Panc1 (cell line): ENCODE measurements around the gene IGF1R. TPM values are rescaled to one million over a fixed set of nuclear protein-coding genes. Genes with fewer than 3 reads are reported as not detected.
A peak's percentile ranks its signal among the peaks of the same experiment; 100 is the strongest.

Experiments
- ATAC-seq: fragments of 200-7000 bp; cut with Tn5 transposase; 2 replicates; pipeline ENCODE4 v1.9.1; 2020; ENCODE audit warnings: mild to moderate bottlenecking, moderate library complexity
- BruUV-seq: library from RNA; stranded (reverse); fragments of 400-500 nt; replicated peaks from 2 replicates; lab custom pipeline; 2021; lab: Mats Ljungman, UMichigan
- CTCF ChIA-PET: fragments of 300-600 bp; sonication (Branson Sonifier 250); formaldehyde crosslinking; loops from one replicate; lab custom pipeline; 2022; ENCODE audit warnings: antibody characterized with exemption; lab: Charles Lee
- POLR2A ChIA-PET: fragments of 300-600 bp; sonication (Branson Sonifier 250); formaldehyde crosslinking; loops from one replicate; lab custom pipeline; 2022; ENCODE audit warnings: antibody characterized with exemption; lab: Charles Lee
- DNase-seq: peaks from one replicate; pipeline ENCODE4 v3.0.0-alpha.2; 2010; ENCODE audit warnings: low read depth, low spot score
- H3K27ac ChIP-seq: 2 replicates; pipeline ENCODE4 v1.5.1; 2011; ENCODE audit warnings: mild to moderate bottlenecking, low read length, inconsistent platforms
- H3K27me3 ChIP-seq: fragments of 200-500 bp; sonication (Bioruptor generic); 2 replicates; pipeline ENCODE4 v1.6.0; 2014; ENCODE audit warnings: low read length, inconsistent platforms; ENCODE audit not compliant: control insufficient read depth, insufficient read depth
- H3K36me3 ChIP-seq: fragments of 200-500 bp; sonication (Bioruptor generic); 2 replicates; pipeline ENCODE4 v1.5.1; 2014; ENCODE audit warnings: inconsistent platforms, mild to moderate bottlenecking, low read length, moderate library complexity; ENCODE audit not compliant: control insufficient read depth, insufficient read depth
- H3K4me1 ChIP-seq: 2 replicates; pipeline ENCODE4 v1.5.1; 2011; ENCODE audit warnings: inconsistent platforms, mild to moderate bottlenecking, low read length, moderate library complexity; ENCODE audit not compliant: control insufficient read depth, insufficient read depth
- H3K4me3 ChIP-seq, 2 experiments: 2 replicates each; pipeline ENCODE4 v1.5.1; 2011 to 2012; ENCODE audit warnings: low read depth in 2 of 2, low read length in 2 of 2, mild to moderate bottlenecking in 2 of 2, inconsistent platforms in 1 of 2, moderate library complexity in 1 of 2
- H3K9me3 ChIP-seq: fragments of 200-500 bp; sonication (Bioruptor generic); 2 replicates; pipeline ENCODE4 v1.5.1; 2014; ENCODE audit warnings: low read depth, mild to moderate bottlenecking, inconsistent platforms, low read length, moderate library complexity; ENCODE audit not compliant: control insufficient read depth, insufficient read depth
- CTCF ChIP-seq: fragments of 450-650 bp; IDR thresholded peaks from 2 replicates; pipeline ENCODE4 v1.5.1; 2017; ENCODE audit warnings: mild to moderate bottlenecking
- POLR2AphosphoS5 ChIP-seq: IDR thresholded peaks from 2 replicates; pipeline ENCODE4 v1.6.1; 2012; ENCODE audit warnings: mild to moderate bottlenecking, low read depth, low read length, moderate library complexity
- REST ChIP-seq, 2 experiments: IDR thresholded peaks; 2 replicates each; pipeline ENCODE4 v1.6.1; 2011 to 2012; ENCODE audit warnings: low read depth in 2 of 2, control low read depth in 1 of 2, low read length in 1 of 2, mild to moderate bottlenecking in 1 of 2, moderate library complexity in 1 of 2; ENCODE audit not compliant: insufficient read depth in 1 of 2
- SIN3A ChIP-seq: IDR thresholded peaks from 2 replicates; pipeline ENCODE4 v1.6.1; 2012; ENCODE audit warnings: low read depth, mild to moderate bottlenecking, low read length, moderate library complexity, borderline replicate concordance; ENCODE audit not compliant: insufficient read depth
- TCF7L2 ChIP-seq: IDR thresholded peaks from 2 replicates; pipeline ENCODE4 v1.6.1; 2011; ENCODE audit warnings: mild to moderate bottlenecking, low read depth, low read length, inconsistent platforms
- in situ Hi-C: cut with HindIII; loops from 2 replicates; pipeline ENCODE4 v1.10.0; 2016; ENCODE audit warnings: low sequenced_read_pairs, low pct_unique_long_range_greater_than_20kb
- intact Hi-C: fragments of 100-400 bp; cut with micrococcal nuclease; formaldehyde crosslinking; loops from one replicate; pipeline ENCODE4 v1.10.0; 2022; ENCODE audit not compliant: unreplicated experiment
- total RNA-seq: library from RNA; stranded (reverse); gene quantifications from one replicate; pipeline ENCODE4 v1.2.1, GENCODE V29; 2021; ENCODE audit not compliant: unreplicated experiment

IGF1R gene
- total RNA-seq, 1 experiment from 2014 or later: 77.1 TPM

- DNase-seq (peak; percentile 39), ATAC-seq (peak; percentile 90)
- ChIA-PET CTCF (interaction anchor here (0.6 to 1.3 kb wide), 4 partner anchors 25 to 192 kb away, joined by 3 to 5 read pairs (median 4); no protein-coding TSS in a partner anchor), POLR2A (no interaction called here)
- H3K36me3 ChIP-seq: no peaks in the 10 kb centered on the region
- TF ChIP-seq POLR2AphosphoS5 (no peak), CTCF (peak; percentile 95)
- BruUV-seq: no TSS peak
- H3K4me3 ChIP-seq: 0 out of 4 replicates have a peak overlapping the region, but pooled peaks of 1 of the 2 experiments have one; percentile 8
- intact Hi-C loops (loop anchor here (2.0 to 10.0 kb wide), 3 partner anchors 116 to 416 kb away; no protein-coding TSS in a partner anchor), in situ Hi-C loops (no loop called here)
- peak overlapping the region; percentile 13; the same call in 1 of the 2 replicates for H3K27ac ChIP-seq
- no peaks in the 10 kb centered on the region for H3K27me3 ChIP-seq
- no peaks in the 10 kb centered on the region for H3K9me3 ChIP-seq
- peaks cover 57% of the 10 kb centered on the region for H3K4me1 ChIP-seq
Observed at GRCh38 chr15:98658831-98659699, 10.7 kb downstream of the IGF1R start.

- ChIA-PET CTCF (interaction anchor here (0.6 to 1.2 kb wide), 5 partner anchors 24 to 215 kb away, joined by 3 to 7 read pairs (median 4); no protein-coding TSS in a partner anchor), POLR2A (interaction anchor here (0.5 kb wide), 1 partner anchor 354 kb away, joined by 8 read pairs; no protein-coding TSS in a partner anchor)
- H3K27ac ChIP-seq: no peak overlapping the region
- DNase-seq: no peak
- H3K27me3 ChIP-seq: no peaks in the 10 kb centered on the region
- intact Hi-C loops: no loop called here
- in situ Hi-C loops: no loop called here
- TF ChIP-seq REST (IDR thresholded peaks at IDR 0.05; ENCODE audit: insufficient read depth in 1 of 2, low read depth in 2 of 2, low read length in 1 of 2) (no peak), CTCF (no peak), TCF7L2 (no peak), SIN3A (no peak), POLR2AphosphoS5 (no peak)
- H3K36me3 ChIP-seq: no peaks in the 10 kb centered on the region
- H3K4me3 ChIP-seq: no peak overlapping the region
- no peaks in the 10 kb centered on the region for H3K9me3 ChIP-seq
- ATAC-seq: no peak
- BruUV-seq: no TSS peak
- peaks cover 47% of the 10 kb centered on the region for H3K4me1 ChIP-seq
Observed at GRCh38 chr15:98660055-98660454, 11.7 kb downstream of the IGF1R start.
